Fibroblast of the conjunctiva (primary cell): ENCODE measurements around the gene FCHSD2.
"Not testable (repeated sequence)": the region's sequence is repeated elsewhere in the genome, so short reads cannot be mapped to it uniquely, and the experiment has no call there.

Experiments
- DNase-seq: peaks from one replicate; pipeline ENCODE4 v3.0.0-alpha.2; 2010; ENCODE audit warnings: low read depth

Gene FCHSD2

DNA sequence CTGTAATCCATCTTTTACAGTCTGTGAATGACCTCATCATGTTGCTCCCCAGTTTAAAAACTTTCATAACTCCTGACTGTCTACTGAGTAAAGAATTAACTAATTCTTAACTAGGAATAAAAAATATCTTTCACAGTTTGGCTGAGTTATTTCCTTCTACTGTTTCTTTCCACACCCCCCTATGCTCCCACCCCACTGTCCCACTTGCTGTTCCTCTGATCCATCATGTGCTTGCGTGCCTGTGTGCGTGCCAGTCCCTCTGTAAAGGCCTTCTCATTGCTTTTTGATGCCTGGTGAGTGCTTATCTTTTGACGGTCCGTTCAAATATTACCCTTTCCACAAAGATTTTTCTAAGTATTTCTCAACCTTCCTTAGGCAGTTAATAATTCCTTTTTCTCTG lies 272.3 kb downstream of the FCHSD2 start:
- DNase-seq = no peak

DNA sequence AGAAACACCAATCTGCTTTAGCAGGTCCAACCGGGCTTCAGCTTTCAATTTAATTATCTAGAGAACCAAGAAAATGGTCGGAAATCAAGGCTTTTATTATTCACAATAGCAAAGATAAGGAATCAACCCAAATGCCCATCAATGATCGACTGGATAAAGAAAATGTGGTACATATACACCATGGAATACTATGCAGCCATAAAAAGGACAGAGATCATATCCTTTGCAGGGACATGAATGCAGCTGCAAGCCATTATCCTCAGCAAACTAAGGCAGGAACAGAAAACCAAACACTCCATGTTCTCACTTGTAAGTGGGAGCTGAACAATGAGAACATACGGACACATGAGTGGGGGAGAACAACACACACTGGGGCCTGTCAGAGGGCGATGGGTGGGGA lies 274.1 kb downstream of the FCHSD2 start:
- DNase-seq = no peak

DNA sequence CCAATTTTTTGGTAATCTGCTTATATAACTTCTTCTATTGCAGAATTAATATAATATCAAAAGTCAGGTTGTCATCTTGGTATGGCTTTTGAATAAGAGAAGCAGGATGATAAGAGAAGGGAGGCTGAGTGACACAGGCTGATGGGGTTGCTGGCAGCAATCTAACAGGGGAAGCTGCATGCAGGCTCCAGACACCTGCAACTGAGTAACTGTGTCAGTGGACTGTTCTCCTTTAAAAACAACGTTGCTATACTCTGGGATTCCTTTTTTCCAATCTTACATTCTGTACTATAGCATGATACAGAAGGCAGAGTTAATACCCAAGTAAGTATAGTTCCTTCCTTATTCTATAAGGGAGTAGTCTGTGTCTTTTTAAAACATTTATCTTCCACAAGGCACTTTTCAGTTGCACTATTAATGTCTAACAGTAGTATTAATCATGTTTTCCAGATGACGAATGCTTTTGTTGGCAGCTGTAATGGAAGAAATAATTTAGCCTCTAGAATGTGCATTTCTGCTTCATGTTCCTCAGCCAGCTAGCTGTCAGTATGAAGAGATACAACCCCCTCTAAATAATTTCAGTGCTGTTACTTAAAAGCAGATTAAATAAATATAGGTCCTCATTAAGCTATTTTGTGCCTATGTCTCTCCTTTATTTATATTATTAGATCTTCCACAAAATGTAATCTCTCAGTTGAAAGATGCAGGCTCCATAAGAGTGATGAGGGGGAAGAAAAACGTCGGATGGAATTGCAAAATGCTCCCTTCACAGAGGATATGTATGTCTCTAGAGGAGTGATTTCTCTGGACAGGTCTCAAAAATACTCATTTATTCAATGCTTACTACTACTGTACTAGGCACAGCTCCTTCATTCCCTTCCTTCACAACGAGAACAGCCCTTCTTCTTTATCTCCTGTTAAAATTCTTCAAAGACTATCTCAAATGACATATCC lies 277.1 kb downstream of the FCHSD2 start:
- DNase-seq = peak; percentile 67

DNA sequence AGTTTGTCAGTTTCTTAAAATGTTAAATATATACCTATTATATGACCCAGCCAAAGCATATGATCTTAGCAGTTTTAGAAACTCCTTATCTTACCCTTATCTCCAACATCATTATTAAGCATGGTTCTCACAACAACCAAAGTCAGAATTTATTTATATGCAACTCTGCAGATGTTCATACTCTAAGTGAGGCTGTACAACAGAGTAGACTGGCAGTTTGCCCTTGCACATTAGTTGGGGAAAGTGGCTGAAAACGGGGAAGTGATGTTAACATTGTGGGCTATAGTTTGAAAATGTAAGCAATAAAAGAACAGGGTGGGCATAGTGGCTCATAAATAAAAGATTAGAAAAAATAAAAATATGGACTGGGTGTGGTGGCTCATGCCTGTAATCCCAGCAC lies 278.2 kb downstream of the FCHSD2 start:
- no peak for DNase-seq

DNA sequence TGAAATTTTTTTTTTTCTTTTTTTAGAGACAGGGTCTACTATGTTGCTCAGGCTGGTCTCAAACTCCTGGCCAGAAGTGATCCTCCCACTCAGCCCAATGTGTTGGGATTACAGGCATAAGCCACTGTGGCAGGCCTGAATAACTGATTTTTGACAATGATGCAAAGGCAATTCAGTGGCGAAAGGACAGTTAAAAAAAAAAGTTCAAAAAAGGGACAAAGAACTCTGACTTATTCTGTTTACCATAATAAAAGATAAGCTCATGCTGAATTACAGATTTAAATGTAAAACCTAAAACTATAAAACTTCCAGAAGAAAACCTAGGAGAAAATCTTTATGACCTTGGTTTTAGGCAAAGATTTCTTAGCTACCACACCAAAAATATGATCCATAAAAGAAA lies 279.0 kb downstream of the FCHSD2 start:
- DNase-seq = no peak

DNA sequence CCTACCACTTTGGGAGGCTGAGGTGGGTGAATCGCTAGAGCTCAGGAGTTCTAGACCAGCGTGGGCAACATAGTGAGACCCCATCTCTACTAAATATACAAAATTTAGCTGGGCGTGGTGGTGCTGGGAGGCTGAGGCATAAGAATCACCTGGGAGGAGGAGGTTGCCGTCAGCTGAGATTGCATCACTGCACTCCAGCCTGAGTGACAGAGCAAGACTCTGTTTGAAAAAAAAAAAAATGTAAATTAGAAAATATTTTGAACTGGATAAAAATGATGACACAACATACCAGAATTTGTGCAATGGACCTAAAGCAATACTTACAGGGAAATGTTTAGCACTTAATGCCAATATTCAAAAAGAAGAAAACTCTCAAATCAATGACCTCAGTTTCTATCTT lies 281.5 kb downstream of the FCHSD2 start:
- no peak for DNase-seq

GRCh38 chr11:72860010-72860409 lies 282.1 kb downstream of the FCHSD2 start:
- DNase-seq = no peak

GRCh38 chr11:72859126-72859525 lies 283.0 kb downstream of the FCHSD2 start:
- DNase-seq = no peak

- DNase-seq = not testable (repeated sequence)
These were observed 283.9 kb downstream of the FCHSD2 start for GRCh38 chr11:72858267-72858666.

- DNase-seq = peak; percentile 27
These were observed 285.4 kb downstream of the FCHSD2 start for GRCh38 chr11:72856551-72857345.

- DNase-seq = no peak
These were observed 286.1 kb downstream of the FCHSD2 start for GRCh38 chr11:72856065-72856464.

DNA sequence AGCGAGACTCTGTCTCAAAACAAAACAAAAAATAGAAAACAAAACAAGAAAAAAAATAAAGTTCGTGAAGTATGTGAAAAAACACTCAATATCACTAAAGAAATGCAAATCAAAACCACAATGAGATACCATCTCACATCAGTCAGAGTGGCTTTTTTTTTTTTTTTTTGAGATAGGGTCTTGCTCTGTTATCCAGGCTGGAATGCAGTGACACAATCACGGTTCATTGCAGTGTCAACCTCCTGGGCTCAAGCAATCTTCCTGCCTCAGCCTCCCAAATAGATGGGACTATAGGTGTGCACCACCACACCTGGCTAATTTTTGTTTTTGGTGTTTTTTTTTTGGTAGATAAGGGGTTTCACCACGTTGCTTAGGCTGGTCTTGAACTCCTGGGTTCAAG lies 290.4 kb downstream of the FCHSD2 start:
- DNase-seq = no peak

DNA sequence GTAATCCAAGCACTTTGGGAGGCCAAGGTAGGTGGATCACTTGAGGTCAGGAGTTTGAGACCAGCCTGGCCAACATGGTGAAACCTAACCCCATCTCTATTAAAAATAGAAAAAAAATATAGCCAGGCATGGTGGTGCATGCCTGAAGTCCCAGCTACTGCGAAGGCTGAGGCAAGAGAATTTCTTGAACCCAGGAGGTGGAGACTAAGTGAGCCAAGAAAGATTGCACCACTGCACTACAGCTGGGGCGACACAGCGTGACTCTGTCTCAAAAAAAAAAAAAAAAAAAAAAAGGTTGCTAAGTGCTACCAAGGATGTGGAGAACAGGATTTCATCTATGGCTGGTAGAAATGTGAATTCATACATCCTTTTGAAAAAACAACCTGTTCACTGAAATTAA lies 291.3 kb downstream of the FCHSD2 start:
- no peak for DNase-seq

DNA sequence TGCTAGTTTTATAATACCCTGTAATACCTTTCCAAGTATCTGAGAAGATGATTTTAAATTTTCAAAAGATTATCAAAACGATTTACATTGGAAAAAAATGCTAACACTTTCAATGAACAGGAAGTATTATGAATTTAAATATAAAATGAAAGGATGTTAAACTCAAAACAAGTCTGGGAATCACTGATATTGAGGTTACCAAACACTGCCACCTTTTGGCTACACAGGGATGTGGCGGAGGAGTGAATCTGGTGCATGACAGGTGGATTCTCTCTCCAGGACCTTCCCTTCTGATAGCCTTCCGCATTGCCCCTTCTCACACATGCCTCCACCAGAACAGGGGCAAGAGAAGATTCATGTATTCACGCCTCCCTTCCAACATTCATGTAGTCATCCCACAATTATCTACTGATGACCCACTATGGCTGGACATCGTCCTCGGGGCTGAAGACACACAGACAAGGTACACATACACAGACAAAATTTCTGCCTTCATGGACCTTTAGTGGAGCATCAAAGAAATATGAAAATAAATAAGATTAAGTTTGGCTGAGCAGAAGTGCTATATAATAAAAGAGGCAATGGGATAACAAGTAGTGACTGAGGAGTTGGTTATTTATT lies 293.2 kb downstream of the FCHSD2 start:
- DNase-seq = peak; percentile 34

DNA sequence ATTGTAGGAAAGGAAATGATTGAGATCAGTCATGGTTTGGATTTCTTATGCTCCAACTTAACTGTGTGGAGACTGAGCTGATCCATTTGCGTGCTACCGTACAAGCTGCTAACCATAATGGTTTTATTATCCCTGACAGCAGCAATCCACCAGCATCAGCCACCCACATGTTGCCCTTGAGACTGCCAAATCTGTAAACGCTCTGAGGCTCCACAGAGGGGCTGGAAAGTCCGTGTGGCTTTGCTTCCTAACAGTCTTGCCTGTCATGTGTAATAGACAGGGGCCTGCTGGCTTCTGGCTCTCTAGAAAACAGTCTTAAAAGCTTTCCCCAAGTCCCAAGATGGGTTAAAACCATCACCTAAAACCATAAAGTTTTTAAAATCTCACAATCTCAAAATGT lies 297.8 kb downstream of the FCHSD2 start:
- no peak for DNase-seq

DNA sequence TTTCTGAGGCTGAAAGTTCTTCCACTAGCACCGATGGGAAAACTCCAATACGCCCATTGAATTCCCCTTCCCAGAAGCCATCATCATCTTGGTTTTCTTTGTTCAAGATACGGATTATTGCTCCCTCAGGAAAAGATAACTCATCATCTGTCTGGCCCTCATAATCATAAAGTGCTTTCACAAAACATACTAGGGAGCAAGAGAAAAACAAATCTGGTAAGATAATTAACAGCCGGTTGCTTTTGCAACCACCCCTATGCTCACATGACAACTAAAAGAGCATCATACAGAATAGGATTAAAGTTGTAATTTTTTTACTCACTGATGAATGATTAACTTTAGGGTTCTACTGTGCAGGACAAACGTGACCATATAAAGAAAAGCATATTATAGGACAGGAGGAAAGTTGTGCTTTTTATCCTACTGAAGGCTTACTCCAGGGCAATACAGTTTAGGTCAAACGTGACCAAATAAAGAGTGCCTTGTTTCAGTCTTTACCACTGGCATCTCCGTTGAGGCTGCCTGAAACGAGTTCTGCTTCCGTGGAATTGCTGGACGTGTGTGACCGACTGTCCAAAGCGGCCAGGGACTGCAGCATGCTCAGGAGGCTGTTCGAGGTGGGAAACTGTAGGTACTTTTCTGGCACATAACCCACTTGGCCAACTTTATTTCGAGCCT lies 299.3 kb downstream of the FCHSD2 start:
- no peak for DNase-seq

GRCh38 chr11:72842126-72842525 lies 300.0 kb downstream of the FCHSD2 start:
- DNase-seq = no peak

- DNase-seq = no peak
These were observed 300.7 kb downstream of the FCHSD2 start for GRCh38 chr11:72841397-72841796.

- DNase-seq = peak; percentile 89
These were observed 301.3 kb downstream of the FCHSD2 start for GRCh38 chr11:72840780-72841179.

- no peak for DNase-seq
These were observed 303.3 kb downstream of the FCHSD2 start for GRCh38 chr11:72838691-72839305.

DNA sequence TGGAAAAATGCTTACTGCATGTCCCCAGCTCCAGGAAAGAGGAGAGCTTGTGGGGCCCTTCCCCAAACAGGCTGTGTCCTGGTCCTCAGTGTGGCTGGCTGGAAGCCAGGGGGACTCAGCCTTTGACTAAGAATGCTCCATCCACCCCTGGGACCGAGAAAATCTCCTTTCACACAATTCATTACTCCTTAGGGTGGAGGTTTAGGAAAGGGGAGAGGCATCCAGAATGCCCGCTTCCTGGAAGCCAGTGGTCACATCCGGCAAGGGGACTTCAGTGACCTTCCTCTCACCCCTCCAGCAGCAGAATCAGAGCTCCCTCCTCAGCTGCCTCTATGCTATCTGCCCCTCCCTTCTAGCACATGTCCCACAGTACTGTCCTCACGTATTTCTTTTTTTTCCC lies 306.0 kb downstream of the FCHSD2 start:
- DNase-seq = no peak

DNA sequence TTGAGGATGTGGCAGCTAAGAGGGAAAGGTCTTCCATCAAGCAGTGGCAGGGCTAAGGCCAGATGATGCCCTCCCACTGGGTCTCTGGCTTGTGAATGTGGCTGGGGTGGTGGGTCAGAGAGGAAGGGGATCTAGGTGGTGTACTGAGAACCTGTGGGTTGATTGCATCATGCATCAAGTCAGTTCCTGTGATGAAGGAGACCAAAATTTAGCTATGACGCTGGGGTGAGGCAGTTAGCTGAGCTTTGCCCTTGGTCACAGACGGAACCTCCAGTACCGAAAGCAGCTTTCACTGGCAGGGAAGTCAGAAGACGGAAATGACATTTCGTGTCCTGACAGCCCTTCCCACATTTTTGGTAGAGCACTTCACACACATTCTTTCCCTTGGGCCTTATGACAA lies 307.2 kb downstream of the FCHSD2 start:
- DNase-seq = no peak
